GM21825 (cell line): ENCODE measurements around the gene MYBPH.

Source experiments
- ATAC-seq: cut with Tn5 transposase; IDR thresholded peaks from one replicate; pipeline ENCODE4 v1.9.1; 2021; ENCODE audit warnings: mild to moderate bottlenecking, moderate library complexity; ENCODE audit not compliant: unreplicated experiment

Gene MYBPH

DNA sequence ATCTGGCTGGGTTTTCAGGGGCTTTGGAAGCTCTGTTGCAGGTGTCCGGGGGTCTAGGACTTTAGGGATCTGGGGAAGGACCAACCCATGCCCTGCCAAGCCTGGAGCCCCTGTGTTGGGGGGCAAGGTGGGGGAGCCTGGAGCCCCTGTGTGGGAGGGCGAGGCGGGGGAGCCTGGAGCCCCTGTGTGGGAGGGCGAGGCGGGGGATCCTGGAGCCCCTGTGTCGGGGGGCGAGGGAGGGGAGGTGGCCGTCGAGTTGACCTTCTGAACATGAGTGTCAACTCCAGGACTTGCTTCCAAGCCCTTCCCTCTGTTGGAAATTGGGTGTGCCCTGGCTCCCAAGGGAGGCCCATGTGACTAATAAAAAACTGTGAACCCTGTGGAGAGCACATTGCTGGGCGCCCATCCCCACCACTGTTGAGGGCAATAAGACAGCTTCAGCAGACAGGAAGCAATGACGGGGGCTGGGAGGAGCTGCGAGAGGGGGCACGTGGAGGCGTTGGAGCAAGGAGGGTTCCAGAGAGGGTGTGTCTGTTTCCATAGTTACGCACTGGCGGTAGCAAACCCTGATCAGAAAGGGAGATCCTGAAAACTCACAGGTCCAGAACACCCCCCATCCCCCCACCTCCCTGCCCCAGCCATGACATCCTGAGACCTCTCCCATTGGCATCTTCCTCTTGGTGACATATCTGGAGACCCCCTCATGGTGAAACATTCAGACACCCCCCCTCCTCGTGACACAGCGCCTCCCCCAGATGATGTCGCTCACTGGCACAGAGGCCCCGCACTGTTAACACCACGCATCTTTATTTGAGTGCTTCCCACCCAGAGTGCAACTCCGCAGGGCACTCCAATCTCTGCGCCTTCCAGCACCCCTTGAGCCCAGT, 8.4 kb downstream of the MYBPH start:
- ATAC-seq: no peak

- ATAC-seq: no peak
Measured at GRCh38 chr1:203166192-203166940, 9.3 kb downstream of the MYBPH start.

DNA sequence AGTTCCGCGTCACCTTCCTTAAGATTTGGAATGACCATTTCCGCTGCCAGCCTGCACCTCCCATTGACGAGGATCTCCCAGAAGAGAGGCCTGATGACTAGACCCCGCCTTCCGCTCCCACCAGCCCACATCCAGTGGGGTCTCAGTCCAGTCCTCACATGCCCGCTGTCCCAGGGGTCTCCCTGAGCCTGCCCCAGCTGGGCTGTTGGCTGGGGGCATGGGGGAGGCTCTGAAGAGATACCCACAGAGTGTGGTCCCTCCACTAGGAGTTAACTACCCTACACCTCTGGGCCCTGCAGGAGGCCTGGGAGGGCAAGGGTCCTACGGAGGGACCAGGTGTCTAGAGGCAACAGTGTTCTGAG, 9.8 kb downstream of the MYBPH start:
- no peak for ATAC-seq

GRCh38 chr1:203165101-203165799, 10.4 kb downstream of the MYBPH start:
- no peak for ATAC-seq

- ATAC-seq: no peak
Measured at GRCh38 chr1:203163891-203164635, 11.6 kb downstream of the MYBPH start.

DNA sequence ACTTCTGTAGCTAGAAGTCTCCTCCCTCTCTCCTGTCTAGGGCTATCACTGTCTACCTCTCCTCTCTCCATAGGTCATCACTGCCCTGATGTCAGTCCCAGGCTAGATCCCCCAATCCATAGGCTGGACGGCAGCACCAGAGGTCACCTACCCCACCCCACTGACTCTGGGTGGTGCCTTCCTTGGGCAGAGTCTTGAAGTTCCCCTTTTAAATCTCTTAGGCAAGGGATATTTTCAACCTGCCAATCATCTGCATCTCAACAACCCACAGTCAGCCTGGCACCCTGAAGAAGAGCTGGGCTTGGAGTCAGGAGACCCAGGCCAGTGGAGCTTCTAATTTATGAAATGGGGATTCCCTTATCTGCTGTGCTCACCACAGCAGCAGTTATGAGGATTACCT, 13.2 kb downstream of the MYBPH start:
- no peak for ATAC-seq

DNA sequence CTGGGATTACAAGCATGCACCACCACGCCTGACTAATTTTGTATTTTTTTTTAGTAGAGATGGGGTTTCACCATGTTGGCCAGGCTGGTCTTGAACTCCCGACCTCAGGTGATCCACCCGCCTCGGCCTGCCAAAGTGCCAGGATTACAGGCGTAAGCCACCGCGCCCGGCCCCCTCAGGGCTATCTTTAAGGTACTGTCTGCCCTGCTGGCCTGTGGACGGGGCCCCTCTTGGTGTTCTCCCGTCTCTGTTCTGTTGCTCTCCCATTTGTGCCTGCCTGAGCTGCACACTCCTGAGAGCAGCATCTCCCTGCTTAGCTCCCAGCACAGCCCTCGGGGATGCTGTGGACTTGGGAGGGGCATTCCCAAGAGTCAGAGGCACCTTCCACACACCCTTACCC, 13.9 kb downstream of the MYBPH start:
- ATAC-seq: no peak

- ATAC-seq: no peak
Measured at GRCh38 chr1:203161175-203161574, 14.5 kb downstream of the MYBPH start.

DNA sequence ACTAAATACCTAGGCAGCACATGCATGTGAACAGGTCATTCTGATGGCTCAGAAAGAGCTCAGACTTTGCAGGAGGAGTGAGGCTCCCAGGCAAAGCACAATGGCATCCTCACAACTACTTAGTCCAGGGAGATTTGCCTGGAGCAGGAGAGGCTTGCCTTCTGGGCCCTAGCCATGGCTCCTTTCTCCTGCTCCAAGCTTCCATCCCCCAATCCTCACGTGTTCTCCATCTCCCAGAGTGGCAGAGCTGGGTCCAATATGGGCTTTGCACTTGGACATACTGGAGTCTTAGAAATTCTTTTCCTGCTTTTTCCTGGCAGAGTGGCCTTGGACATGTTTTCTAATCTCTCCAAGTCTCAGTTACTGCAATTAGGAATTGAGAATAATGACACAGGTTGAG, 15.8 kb downstream of the MYBPH start:
- ATAC-seq: no peak

DNA sequence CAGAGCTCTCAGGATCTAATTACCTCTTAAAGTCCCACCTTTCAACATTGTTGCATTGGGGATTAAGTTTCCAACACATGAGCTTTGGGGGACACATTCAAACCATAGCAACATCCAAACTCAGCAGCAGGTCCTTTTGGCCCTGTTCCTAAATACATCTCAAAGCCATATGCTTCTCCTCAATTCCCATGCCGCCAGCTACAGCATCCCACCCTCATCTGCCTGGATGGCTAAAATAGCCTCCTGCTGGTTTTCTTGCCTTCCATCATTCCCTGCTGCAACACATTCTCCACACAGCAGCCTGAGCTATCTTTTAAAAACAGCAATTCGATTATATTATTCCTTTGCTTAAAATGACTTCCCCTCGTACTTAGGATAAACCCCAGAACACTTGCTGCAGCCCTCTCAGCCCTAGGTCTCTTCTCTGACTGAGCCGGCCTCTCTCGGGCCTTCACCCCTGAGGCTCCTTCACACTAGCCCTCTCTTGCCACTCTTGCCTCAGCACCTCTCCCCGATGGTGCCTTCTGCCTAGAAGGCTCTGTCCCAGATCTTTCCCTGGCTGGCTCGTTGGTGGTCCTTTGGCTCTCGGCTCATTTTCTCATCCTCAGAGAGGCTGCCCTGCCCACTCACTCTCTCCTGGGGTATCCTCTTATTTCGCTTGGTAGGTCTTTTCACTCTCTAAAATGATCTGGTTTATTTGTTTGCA, 16.5 kb downstream of the MYBPH start:
- no peak for ATAC-seq

DNA sequence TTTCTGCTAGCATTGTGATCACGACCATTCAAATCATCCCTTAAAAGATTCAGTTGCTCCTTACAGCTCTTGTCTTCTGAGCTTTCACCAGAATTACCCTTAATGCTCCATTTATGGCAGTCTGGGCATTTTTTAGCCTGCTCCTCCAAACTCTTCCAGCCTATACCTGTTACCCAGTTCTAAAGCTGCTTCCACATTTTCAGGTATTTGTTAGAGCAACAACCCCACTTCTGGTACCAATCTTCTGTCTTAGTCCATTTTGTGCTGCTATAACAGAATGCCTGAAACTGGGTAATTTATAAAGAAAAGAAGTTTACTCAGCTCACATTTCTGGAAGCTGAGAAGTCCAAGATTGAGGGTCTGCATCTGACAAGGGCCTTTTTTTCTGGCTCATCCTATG, 17.2 kb downstream of the MYBPH start:
- ATAC-seq: no peak

- ATAC-seq: no peak
Measured at GRCh38 chr1:203156280-203156679, 19.3 kb downstream of the MYBPH start.

- no peak for ATAC-seq
Measured at GRCh38 chr1:203153989-203154821, 21.4 kb downstream of the MYBPH start.

- ATAC-seq: no peak
Measured at GRCh38 chr1:203153051-203153988, 22.3 kb downstream of the MYBPH start.

DNA sequence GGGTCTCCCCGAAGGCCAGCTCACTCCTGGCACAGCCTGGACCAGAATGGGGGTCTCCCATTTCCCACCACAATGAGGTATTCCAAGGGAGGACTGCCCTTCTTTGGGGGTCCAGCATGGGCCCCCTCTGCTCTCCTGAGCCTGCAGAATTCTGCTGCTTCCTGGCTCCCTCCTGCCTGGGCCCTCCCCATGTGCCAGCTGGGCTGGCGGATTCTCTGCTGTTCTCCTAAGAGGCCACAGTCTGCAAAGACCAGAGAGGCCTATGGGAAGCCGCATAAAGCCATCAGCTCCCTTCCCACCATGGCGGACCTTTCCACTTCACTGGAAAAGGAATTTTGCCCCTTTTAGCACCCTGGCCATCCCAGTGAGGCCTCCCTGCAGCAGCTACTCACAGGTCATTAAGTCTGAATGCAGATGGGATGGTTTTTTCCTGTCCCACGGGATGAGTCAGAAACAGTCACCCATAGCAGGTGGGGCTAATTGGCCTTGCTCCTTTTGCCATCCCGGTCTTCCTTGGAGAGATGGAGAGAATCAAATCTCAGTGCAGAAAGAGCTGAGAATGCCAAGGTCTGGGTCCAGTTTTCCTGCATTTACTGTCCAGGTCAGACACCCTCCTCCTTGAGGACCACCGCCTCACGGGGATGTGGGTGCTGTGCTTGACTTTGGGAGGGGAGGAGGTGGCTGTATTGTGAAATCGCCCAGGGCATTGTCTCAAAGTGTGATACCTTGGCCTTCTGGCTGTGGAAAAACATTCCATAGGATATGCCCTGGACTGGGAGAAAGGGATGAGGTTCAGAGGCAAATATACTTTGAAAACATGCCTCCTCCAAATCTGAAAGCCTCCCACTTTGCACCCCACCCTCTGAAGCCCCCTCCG, 23.2 kb downstream of the MYBPH start:
- no peak for ATAC-seq

DNA sequence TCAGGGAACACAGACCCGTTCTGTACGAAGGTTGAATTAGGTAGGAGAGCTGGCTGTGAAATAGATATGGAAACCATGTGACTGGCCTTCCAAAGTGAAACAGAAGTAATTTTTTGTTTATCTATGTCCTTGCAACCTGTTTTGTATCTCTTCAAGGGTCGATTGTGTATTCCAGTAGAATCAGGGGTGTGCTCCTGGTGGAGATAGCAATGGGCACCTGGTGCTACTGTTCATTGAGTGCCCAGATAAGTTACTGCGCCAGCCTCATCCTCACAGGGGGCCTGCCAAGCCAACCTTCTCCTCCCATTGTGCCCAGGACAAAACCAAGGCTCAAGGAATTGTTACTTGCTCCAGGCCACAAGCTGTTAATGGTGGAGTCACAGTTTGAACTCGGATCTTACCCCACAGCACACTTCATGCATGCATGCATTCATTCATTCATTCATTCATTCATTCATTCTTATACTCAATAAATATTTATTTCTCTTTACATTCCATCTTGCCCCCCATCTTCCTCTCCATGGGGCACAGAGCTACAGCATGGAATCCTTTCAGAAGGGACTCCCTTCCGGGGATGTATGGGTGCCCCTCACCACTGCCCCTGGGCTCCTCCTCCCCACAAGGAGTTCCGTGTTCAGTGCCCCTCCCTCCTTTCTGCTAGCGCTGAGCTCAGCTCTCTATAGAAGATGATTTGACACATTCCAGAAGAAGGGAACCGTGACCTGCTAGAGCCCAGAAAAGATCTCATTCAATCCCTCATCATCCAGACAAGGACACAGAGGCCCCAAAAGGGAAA, 24.1 kb downstream of the MYBPH start:
- ATAC-seq: no peak
